AML-193 (cell line): ENCODE results near the gene KPNA3.
"Not testable (repeated sequence)": the region's sequence is repeated elsewhere in the genome, so short reads cannot be mapped to it uniquely, and the experiment has no call there.

Experiments
- DNase-seq, 2 experiments: peaks; one replicate each; lab custom pipeline; 2025; lab: John Stamatoyannopoulos, UW

Gene KPNA3, protein sequence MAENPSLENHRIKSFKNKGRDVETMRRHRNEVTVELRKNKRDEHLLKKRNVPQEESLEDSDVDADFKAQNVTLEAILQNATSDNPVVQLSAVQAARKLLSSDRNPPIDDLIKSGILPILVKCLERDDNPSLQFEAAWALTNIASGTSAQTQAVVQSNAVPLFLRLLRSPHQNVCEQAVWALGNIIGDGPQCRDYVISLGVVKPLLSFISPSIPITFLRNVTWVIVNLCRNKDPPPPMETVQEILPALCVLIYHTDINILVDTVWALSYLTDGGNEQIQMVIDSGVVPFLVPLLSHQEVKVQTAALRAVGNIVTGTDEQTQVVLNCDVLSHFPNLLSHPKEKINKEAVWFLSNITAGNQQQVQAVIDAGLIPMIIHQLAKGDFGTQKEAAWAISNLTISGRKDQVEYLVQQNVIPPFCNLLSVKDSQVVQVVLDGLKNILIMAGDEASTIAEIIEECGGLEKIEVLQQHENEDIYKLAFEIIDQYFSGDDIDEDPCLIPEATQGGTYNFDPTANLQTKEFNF

DNA sequence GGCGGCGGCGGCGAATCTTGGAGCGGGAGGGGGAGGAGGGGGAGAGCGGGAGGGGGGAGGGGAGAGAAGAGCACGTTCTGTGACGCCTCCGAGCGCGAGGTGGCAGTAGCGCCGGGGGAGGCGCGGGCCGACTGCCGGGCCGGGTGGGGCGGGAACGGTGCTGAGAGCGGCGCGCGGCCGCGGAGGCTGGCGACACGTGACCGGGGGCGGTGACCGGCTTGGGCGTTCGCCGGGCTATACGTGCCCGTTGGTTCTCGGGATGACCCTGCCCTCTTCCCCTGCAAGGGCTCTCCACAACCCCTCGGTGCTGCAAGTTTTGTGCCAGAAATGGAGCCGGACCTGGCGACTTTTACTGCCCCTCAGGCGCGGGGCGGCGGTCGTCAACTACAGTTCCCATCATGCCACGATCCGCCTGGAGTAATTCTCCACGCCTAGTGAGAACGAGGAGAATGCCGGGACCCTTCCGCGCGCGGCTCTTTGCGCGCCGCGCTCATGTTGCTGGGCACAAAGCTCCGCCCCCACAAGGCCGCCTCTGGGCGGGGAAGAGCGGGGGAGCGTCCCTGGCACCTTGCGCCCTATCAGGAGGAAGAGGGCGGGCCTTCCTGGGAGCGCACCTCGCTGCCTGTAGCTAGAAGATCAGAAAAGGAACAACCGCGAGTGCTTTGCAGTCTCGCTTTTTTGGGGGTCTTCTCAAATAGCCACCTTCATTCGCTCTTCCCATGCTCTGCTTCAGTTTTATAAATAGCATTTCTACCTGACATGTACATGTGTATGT, at the start of gene KPNA3:
Gene KPNA3, minus strand, starts transcription at position 133 of the 775 bp plus-strand sequence. CDS start 176 bp downstream, outside the sequence.
- peak; percentile 99 for DNase-seq

DNA sequence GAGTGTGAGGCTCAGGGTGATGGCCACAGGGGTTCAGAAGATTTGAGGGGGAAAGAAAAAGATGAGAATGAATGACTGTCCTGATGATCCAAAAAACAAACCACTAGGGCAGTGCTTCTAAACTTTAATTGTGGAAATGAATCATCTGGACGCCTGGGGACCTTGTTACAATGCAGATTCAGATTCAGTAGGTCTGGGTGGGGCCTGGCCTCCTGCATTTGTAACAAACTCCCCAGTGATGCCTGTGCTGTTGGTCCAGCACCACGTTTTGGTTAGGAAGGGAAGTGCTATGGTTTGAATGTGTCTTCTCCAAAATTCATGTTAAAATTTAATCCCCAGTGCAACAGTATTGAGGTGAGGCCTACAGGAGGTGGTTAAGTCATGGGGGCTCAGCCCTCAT, 49.5 kb upstream of the KPNA3 start:
- no peak for DNase-seq

DNA sequence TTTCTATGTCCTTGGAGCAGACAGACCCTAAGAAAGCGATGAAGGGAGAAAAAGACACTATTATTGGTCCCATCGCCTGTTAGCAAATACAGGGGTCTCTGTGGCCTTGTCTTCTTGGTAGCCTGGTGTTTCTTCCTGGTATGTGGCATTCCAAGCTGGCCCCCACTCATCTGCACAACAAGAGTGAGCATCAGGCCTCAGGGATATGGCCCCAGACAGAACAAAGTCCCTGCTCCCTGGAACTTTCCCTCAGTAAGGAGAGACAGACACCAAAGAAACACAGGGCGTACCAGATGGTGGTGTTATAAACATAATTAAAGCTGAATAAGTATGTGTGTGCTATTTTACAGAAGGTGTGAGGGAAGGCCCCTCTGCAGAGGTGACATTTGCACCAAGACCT, 48.2 kb upstream of the KPNA3 start:
- DNase-seq: no peak

DNA sequence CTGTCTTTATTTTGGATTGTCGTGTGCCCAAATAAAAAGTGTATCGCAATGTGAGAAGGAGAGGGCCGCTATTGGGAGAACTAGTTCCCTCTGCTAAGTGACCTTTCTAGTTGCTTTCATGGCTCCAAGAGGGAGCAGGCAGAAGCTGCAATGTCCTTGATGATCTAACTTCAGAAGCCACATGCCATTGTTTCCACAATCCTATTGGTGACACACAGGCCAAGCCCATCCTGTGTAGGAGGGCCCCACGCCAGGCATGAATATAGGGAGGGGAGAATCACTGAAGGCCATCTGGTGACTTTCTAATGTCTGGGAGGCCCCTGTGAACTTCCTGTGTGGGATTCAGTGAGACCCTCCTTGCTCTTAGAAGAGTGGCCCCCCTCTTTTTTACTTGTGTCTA, 47.8 kb upstream of the KPNA3 start:
- DNase-seq: no peak

DNA sequence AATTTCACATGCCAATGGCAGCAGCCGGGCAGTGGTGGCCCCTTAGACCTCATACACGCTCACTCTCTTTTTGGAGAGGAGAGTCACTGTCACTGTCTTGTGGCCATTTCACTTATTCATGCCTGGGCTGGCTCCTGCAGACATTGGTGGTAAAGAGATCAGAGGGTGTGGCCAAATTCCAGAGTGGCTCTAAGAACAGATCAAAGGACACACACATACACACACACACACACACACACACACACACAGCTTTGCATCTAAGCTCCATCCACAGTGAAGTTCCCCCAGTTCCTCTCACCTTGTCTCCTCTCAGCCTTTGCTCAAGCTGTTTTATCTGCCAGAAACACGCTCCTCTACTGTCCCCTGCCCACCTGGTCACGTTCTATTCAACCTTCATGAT, 46.5 kb upstream of the KPNA3 start:
- DNase-seq: no peak

DNA sequence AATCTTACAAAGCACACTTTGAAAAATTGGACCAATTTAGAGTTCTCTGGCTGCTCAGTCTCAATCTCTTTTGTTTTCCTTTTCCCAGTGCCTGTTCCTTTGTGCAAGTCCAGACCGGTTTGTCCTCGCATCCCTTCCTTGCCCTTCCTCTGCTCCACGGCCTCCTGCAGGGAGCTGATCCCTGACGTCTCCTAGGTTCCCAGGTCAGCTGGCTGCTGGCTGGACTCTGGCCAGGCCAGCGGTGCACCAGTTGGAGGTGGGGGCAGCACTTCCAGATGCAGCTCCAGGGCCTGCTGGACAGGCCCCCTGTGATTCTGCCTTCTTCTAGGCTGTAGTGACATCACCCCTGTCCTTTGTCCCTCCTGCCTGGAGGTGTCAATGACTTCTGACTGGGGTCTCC, 44.0 kb upstream of the KPNA3 start:
- no peak for DNase-seq

DNA sequence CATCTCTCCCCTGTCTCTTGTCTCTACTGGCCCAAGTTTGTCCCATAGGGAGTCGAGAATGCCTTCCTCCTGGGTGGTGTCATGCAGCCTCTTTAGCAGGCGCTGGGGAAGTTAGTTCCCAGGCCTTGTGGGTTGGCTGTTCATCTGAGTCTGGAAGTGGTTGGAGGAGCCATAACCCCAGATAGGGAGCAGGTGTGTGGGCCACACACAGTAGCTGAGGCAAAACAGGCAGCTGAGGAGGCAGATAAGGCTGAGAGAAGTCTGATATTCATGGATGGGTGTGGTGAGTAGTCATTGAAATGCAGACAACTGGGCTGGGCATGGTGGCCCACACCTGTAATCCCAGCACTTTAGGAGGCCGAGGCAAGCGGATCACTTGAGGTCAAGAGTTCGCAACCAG, 40.9 kb upstream of the KPNA3 start:
- no peak for DNase-seq

DNA sequence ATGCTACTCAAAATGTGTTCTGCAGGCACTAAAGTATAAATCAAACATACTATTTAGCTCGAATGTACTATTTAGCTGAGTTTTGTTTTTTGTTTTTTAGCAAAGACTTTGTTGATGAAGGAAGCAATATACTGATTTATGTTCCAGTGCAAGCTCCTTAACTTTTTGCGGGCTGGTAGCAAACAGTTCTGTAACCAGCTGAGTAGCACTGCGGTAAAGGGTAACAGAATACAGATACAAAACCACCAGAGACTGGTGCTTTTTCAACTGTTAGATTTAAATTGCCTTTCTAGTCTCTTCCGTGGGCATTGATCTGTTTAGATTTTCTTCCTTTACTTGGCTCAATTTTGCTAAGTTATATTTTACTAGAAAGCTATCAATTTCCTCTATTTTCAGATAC, 39.0 kb upstream of the KPNA3 start:
- DNase-seq: no peak

DNA sequence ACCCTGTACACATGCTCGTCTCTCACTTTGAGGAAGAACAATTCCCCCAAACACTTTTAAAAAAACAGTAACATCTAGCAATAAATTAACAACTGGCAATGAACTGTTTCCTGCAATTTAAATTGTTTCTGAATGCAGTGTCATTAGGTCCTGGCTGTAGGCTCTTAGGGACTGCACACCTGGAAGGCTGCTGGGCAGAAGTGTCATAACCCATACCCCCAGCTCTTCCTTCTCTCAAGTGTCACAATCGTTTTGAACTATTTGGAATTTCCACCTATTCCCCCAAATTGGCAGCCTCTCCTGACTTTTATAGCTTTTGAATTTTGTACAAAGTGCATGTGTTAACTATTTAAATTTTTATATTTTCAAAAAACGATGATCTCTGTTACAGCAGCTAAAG, 38.2 kb upstream of the KPNA3 start:
- DNase-seq: no peak

DNA sequence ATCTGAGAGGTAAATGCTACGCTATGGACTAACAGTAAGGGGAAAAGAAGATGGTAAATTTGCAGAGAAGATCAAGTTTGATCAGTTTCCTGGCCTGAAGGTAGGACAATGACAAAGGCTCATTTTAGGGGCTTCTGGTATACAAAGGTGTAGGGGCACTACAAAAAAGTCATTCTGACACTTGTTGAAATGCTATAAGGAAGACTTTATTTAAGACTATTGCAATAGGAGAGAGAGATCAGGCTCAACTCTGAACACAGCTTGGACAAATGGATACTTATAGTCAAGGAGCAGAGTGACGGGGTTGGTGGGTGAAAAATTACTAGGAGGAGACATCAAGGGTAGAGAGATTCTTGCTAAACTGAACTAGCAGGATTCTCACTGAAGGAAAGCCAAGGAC, 37.2 kb upstream of the KPNA3 start:
- DNase-seq: no peak

DNA sequence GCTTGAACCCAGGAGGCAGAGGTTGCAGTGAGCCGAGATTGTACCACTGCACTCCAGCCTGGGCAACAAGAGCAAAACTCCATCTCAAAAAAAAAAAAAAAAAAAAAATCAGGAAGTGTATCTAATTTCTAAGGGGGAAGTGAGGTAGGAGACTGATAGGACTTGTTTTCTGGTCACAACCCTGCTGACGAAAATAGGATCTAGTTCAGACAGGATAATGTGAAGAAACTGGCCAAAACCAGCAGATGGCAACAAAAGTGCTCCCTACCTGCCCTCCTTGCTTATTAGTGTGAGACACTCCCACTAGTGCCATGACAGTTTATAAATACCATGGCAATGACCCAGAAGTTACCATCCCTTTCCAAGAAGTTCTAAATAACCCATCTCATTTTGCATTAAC, 36.0 kb upstream of the KPNA3 start:
- peak; percentile 54 for DNase-seq

DNA sequence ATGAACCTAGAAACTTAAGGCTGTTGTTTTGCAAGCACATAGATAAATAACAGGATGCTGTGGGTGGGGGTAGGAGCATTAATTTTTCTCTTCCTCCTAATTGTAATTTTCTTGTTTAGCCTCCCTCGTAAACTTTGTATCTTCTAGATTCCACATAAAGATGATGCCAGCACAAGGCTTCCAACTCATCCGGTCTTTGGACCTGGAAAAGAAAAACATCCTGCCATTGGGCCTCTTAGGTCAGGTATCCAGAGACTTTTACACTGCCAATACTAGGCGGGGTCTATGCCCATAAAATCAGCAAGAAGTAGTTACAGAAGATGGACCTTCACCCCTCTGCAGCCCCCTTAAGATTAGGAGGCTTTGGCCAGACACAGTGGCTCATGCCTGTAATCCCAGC, 35.4 kb upstream of the KPNA3 start:
- DNase-seq: no peak

DNA sequence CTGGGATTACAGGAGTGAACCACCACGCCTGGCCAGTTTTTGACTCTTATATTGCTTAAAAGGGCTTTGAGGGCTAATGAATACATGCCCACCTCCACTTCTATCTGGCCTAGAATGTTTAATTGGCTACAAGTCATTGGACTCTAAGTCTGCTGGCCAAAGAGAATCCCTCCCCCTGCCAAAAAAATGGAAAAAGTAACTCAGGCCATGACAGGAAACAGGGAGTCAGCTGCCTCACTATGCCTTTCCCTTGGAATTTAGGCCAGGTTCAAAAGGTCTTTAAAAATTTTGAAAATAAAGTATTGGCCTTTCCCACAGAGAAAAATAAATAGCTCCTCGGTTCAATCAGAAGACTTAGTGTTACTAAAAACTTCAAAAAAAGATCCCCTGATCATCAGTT, 34.9 kb upstream of the KPNA3 start:
- no peak for DNase-seq

DNA sequence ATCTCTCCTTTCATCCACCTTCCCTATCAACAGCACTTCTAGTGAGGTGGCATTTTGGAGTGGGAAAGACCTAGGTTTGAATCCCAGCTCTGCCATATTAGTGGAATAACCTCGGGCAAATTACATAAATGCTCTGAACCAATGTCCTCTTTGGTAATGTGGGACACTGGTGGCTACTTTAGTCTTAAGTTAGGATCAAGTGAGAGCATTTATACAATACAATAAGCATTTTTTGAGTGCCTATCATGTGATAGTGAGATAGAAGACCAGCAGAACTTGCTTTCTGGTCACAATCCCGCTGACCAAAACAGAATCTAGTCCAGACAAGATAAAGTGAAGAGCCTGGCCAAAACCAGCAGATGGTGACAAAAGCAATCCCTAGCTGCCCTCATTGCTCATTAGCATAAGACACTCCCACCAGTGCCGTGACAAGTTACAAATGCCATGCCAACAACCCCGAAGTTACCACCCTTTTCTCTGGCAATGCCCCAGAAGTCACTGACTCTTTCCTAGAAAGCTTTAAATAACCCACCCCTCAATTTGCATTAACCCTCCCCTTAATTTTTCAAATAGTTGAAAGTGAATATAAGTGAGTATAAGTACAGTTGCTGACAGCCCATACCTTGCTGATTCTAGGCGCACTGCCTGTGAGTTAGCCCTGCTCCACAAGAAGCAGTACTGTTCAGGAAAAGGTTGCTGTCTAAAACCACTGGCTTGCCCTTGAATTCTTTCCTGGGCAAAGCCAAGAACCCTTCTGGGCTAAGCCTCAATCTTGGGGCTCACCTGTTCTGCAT, 28.9 kb upstream of the KPNA3 start:
- DNase-seq: no peak

DNA sequence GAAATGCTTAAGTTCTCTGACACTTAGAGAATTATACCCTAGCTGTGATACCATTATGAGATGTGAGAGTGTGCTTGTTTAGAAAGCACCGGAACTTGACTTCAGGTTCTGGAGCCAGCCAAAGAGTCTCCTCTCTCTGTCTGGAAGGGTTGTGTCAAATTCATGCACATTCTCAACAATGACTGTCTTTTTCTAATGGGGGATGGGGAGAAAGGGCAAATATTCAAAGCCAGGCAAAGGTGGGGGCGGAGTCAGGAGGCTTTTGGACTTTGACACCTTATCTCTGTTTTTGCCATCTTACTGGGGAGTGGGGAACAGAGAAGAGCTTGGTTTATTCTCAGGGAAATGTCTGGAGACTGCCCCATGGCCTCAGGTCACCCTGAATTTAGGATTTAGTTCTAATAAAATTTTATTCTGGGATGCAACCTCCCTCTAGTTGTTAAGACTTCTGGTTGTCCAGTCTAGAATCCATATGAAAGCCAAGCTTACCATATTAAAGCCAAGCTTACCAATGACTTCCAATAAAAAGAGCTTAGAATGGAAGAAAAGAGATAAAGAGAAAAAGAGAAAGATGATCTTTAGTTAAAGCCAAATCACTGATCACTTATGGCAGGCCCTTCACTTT, 28.2 kb upstream of the KPNA3 start:
- DNase-seq: no peak

DNA sequence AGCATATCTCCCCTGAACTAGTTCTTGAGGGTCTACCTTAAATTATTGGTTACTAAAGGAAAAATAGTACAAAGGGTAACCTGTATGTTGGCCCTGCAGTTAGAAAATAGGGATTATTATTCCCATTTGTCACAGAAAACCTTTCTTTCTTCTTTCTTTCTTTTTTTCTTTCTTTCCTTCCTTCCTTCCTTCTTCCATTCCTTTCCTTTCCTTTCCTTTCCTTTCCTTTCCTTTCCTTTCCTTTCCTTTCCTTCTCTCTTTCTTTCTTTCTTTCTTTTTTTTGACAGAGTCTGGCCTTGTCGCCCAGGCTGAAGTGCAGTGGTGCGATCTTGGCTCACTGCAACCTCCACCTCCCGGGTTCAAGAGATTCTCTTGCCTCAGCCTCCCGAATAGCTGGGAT, 23.6 kb upstream of the KPNA3 start:
- not testable (repeated sequence) for DNase-seq

DNA sequence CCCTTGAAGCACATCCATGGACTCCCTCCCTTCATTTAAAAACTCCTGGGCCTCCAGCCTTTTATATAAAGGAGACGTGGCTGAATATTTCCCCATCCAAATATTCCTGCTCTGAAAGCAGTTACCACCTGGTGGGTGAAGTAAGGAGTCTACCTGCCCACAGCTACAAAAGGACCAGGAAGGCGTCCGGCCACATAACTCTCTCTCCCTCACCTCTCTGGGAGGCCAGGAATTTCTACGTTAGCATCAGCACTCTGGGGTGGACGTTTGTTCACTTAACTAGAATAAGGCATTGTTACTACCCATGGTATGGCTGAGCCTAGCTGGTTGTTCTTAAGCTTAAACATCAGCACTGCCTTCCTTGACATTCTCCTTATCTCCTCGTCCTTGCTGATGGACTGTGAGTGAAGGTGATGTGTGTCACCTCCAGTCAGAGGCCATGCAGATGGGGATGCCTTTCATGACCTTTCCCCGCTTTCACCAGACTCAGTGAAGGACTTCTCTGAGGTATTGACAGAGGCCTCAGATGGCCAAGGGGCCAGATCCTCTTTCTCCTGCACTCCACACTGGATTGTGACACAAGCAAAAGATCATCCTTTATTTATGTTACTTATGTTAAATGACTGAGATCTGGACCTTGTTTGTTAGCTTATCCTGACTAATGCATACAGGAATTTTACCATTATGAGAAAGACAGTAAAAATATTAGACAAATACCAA, 22.2 kb upstream of the KPNA3 start:
- no peak for DNase-seq

DNA sequence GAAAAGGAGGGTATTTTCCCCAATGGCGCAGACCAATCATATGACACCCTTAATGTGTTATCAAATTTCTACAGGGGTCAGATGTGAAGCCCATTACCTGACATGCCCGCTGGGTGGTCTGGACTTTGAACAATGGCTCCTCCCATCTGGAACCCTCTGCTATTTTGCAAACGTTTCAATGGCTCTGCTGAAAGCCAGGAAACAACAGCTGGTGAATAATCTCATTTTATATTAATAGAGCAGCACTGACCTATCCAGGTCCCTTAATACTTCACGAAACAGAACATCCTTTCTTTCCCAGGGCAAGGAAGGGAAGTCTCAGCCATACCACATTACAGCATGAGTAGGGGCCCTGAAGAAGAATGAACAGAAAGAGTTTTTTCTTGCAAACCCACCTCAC, 20.3 kb upstream of the KPNA3 start:
- DNase-seq: no peak

DNA sequence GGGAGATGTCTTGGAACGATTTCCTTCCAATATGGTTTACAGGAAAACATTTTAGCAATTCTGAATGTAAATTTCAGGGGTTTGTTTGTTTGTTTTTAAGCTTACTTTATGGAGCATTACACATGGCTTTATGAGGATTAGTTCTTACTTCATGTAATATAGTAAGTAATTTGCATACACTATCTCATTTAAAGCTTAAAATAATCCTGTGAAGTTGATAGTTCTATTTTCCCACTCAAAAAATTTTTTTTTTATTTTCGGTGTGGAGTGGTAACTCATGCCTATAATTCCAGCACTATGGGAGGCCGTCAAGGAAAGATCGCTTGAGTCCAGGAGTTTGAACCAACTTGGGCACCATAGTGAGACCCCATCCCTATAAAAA, 19.0 kb upstream of the KPNA3 start:
- DNase-seq: no peak

DNA sequence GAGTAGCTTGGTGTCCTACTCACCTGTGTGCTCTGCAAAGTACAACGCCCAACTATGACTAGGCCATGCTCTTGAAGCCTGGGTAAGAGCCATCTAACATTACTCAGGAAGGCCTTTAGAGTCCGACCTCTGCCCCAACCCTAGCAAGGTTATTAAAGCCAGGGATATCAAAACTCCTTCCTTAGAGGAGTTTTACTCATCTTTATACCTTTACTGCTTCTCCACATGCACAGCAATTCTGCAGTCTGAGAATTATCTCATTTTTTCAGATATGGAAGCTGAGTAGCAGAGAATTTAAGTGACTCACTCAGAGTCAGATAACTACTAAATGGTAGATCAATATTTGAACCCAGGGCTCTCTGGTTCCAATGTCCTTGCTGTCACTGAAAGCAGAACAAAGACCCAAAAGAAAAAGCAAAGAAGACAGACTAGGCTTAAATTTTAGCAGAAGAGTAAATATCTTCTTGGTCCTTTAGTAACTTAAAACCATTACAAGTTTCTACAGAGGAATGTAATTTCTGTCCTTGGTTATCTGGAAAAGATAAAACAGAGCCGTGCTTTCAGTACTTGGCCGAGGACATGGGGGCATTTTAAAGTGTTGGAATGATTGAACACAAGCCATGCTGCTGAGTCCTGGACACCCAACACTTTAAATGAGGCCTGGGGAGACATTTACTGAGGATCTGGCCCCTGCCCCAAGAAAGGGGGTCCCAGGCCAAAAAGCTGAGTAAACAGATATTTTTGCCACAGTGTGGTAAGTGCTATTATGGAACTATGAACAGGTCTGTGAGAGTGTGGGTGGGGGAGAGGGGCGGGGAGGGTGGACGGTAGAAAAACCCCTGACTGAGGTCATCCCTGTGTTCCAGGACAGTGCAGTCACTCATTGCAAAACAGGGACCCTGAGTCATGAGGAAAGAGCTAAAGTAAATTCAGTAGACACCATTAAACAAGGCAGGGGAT, 18.4 kb upstream of the KPNA3 start:
- no peak for DNase-seq
